Stomach (tissue), 4 donors: Measurements from ENCODE around the gene CNTNAP3.

Experiments used
- EP300 ChIP-seq: sonication (generic); formaldehyde crosslinking; IDR thresholded peaks from one replicate; pipeline ENCODE4 v1.6.1; 2017; ENCODE audit warnings: antibody characterized with exemption
- POLR2A ChIP-seq, 4 donors: fragments of 450-650 bp; IDR thresholded peaks; one replicate each; pipeline ENCODE4 v1.6.1; 2016; ENCODE audit warnings: antibody characterized with exemption in 4 of 4, control low read depth in 2 of 4, mild to moderate bottlenecking in 1 of 4, moderate library complexity in 1 of 4
- POLR2AphosphoS5 ChIP-seq, 3 donors: sonication (generic); formaldehyde crosslinking; IDR thresholded peaks; one replicate each; pipeline ENCODE4 v1.6.1; 2016; ENCODE audit warnings: antibody characterized with exemption in 3 of 3
- TF ChIP-seq, protein P1 (sequence below), 7 experiments: fragments of 450-650 bp in 4 of 7; fragments of 200-600 bp in 3 of 7; sonication (generic) in 3 of 7; IDR thresholded peaks; one replicate each; pipeline ENCODE4 v1.5.1; 2016 to 2019; ENCODE audit warnings: antibody characterized with exemption in 7 of 7, control low read depth in 2 of 7, mild to moderate bottlenecking in 1 of 7

DNA sequence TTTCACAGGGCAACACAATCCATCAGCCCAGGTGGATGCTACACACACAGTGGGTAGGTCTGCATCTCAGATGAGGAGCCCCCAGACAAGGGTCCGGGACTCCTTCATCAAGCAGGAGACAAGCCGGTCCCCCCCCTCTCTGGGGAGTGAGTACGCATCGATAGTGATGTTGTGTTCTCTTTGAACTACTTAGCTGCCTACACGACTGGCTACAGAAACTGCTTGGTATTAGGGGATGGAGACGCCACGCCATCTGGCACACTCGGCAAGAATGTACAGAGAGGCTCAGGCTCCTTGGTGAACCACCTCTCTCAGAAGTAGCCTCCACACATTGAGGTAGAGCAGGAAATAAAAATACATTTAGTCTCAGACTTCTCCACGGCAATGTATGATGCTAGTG is 179.8 kb downstream of the CNTNAP3 start:
- TF ChIP-seq POLR2A (IDR thresholded peaks at IDR 0.05) (no peak), POLR2AphosphoS5 (IDR thresholded peaks at IDR 0.05) (no peak), EP300 (no peak)
- TF ChIP-seq, protein P1, sequence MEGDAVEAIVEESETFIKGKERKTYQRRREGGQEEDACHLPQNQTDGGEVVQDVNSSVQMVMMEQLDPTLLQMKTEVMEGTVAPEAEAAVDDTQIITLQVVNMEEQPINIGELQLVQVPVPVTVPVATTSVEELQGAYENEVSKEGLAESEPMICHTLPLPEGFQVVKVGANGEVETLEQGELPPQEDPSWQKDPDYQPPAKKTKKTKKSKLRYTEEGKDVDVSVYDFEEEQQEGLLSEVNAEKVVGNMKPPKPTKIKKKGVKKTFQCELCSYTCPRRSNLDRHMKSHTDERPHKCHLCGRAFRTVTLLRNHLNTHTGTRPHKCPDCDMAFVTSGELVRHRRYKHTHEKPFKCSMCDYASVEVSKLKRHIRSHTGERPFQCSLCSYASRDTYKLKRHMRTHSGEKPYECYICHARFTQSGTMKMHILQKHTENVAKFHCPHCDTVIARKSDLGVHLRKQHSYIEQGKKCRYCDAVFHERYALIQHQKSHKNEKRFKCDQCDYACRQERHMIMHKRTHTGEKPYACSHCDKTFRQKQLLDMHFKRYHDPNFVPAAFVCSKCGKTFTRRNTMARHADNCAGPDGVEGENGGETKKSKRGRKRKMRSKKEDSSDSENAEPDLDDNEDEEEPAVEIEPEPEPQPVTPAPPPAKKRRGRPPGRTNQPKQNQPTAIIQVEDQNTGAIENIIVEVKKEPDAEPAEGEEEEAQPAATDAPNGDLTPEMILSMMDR (IDR thresholded peaks at IDR 0.05), result no peak
